GF-D8 (cell line): Measurements from ENCODE around the gene COMMD1.
"Not testable (repeated sequence)": the region's sequence is repeated elsewhere in the genome, so short reads cannot be mapped to it uniquely, and the experiment has no call there.

Source experiments
- DNase-seq: peaks from one replicate; lab custom pipeline; 2025; lab: John Stamatoyannopoulos, UW

Gene COMMD1

DNA sequence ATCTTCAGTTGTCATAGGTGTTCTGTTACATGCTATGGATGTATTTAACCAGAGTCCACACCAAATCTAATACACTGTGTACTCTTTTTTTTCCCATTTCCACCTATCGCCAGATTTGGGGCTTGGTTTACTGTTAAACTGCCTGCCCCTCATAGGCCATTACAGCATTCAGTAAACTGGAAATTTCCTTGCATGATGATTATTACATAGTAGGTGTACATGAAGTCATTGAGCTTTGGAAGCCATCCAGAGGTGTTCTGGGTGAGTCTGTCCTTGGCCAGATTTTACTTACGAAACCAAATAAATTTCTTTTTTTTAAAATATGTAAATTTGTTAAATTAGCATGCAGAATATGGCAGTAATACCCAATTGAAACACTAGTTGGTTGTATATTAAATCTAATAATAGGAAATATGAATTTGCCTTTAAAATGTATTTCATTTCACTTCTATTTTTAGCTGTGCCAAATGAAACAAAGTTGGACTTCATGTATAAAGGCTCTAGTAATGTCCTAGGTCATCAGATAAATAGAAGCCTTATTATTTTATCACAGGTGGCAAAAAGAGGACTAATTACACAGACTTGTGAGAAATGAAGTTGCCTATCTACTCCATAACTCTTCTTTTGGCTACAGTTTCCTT is 60.7 kb downstream of the COMMD1 start:
- no peak for DNase-seq

DNA sequence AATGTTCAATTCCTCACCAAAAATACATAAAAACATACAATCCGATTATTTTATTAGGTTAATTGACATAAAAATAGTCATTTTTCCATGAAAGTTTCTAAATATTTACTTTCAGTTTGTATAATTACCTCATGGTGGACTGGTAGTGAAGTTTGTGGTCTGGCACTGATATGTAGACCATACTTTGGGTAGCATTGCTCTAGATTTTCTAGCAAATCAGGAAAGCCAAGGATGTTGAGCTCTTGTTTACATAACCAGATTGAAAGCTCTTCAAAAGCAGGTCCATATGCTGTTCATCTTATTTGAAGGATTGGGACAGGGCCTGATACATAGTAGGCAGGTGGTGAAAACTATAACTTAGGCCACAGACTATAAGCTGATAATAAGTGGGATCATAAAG is 61.8 kb downstream of the COMMD1 start:
- DNase-seq, result no peak

DNA sequence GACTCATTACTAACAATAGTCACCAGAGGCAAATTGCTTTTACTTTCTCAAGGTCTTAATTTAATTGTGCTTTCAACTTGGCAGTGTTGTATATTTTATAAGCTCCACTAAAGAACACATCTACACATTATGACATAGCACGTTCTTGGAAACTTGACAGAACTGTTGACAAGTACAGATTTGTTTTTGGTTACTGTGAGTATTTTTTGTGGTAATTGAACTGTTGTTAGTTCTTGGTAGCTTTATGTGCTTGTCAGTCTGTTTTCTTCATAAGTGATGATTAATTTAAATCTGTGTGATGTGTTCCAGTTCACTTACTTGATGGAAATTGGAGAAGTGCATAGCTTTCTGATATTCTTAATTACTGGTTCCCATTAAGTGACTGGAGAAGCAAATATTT is 63.9 kb downstream of the COMMD1 start:
- no peak for DNase-seq

DNA sequence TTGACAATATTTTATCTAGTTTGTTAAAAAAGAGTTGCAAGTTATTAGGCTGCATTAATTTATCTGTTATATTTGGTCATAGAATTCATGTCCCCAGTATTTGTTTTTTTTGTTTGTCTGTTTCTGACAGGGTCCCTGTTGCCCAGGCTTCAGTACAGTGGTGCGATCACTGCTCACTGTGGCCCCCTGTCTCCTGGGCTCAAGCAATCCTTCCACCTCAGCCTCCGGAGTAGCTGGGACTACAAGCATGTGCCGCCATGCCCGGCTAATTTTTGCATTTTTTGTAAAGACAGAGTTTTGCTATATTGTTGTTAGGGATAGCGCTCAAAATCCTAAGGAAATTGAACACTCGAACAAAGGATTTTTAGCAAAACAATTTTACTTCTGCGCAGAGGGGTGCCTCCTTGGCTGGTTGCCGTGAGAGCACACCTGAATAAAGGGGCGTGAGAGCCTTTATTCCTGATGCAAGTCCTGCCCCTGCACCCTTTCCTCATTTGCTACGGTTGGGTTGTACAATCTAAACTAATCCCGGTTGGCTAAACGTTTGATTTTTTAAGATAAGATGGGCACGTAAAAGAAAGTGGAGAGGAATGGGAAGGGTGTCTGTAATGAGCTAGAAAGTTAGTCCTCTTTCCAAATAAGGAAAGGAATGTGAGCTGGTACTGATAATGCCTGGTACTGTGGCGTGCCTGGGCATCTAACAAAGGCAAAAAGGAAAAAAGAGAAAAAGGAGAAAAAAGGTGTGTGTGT is 65.5 kb downstream of the COMMD1 start:
- no peak for DNase-seq

DNA sequence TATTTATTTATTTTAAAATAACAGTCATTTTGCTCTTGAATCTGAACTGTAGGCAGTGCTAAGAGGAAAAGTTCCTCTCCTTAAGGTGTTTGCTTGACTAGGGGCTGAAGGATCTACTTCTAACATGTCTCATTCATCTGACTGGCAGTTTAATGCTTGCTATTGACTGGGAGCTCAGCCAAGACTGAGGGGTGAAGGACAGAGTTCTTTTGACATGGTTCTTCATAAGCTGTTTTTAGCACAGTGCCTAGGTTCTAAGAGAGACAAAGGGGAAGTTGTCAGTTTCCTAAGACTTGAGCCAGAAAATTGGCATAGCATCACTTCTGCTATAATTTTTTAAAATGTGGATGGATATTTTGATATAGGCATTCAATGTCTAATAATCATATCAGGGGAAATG is 73.0 kb downstream of the COMMD1 start:
- DNase-seq, result peak; percentile 88

DNA sequence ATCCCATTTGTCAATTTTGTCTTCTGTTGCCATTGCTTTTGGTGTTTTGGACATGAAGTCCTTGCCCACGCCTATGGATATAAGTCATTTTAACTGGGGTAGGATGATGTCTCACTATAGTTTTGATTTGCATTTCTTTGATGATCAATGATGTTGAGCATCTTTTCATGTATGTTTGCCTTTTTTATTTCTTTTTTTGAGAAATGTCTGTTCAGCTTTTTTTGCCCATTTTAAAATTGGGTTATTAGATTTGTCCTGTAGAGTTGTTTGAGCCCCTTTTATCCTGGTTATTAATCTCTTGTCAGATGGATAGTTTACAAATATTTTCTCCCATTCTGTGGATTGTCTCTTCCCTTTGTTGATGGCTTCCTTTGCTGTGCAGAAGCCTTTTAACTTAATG is 75.3 kb downstream of the COMMD1 start:
- DNase-seq, result no peak

DNA sequence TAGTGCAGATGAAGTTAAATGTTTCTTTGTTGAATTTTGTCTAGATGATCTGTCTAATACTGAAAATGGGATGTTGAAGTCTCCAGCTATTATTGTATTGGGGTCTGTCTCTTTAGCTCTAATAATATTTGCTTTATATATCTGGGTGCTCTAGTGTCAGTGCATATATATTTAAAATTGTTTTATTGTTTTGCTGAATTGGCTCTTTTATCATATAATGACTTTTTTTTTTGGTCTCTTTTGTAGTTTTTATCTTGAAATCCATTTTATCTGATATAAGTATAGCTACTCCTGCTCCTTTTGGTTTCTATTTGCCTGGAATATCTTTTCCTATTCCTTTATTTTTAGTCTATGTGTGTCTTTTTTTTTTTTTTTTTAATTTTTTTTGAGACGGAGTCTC is 79.2 kb downstream of the COMMD1 start:
- DNase-seq, result no peak

DNA sequence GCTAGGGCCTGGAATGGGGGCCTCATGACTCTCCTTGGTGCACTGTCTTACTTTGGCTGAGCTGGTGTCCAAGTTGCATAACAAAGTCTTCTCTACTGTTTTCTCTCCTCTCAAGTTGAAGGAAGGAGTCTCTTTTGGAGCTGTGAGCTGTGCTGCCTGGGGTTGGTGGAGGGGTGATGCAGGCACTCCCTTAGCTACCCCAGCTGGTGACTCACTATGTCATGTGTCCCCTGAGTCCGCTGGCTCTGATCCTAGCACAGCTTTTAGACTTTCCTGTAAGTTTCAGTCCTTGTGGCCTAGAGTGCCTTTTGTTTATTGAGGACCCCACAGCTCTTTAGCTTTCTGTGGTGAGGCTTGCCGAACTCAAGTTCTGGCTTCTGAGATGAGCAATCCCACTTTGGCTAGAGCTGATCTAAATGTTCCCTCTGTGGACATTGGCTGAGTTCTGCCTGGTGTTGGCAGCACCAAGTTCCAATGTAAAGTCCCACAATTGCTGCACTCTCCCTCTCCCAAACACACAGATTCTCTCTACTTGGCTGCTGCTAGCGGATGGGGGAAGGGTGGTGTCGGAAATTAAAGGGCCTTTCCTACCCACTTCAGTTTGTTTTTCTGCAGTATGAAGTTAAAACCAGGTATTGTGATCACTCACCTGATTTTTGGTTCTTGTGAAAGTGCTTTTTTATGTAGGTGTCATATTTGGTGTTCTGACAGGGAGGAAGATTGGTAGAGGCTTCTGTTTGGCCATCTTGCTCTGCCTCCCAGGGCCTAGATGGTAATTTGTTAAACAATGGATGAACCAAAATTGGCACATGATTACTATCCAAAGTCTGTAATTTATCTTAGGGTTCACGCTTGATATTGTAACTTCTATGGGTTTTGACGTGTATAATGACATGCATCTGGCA is 83.2 kb downstream of the COMMD1 start:
- DNase-seq, result no peak

DNA sequence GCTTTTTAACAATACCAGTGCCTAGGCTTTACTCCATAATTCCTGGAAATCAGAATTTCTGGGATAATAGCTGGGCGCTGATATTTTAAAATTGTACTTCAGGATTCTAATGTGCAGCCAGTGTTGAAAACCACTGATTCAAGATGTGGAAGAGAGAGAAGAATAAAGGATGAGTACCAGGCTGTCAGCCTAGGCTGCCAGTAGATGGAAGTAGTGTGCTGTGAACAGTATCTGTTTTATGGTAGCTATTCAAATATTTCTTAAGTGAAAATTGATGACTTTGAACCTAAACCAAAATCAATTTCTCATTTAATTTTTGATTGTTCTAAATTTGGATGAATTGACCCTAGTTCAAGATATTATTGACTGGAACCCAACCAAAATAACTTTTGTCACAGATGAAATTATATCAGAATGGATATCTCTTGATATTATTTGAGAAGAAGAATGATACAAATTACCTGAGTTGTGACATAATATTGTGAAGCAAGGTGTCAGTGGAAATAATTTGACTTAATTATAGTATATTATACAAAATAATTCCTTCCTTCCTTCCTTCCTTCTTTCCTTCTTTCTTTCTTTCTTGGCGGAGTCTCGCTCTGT is 88.0 kb downstream of the COMMD1 start:
- peak; percentile 23 for DNase-seq

DNA sequence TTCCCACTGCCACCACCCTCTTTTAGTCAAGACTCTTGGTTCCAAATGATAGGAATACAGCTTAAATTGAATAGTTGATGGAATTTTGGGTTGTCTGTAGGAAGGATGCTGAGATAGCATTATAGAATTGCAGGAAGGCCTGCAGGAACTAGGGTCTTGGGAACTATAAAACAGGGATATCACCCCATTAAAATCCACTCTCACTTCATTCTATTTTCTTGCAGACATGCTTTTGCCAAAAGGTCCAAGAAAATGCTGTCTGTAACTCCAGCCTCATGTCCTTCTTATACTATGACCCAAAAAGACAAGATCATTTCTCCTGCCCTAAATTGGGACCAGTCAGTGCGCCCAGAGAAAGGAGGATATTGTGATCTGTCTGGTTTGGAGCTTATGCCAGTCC is 89.1 kb downstream of the COMMD1 start:
- DNase-seq, result no peak

DNA sequence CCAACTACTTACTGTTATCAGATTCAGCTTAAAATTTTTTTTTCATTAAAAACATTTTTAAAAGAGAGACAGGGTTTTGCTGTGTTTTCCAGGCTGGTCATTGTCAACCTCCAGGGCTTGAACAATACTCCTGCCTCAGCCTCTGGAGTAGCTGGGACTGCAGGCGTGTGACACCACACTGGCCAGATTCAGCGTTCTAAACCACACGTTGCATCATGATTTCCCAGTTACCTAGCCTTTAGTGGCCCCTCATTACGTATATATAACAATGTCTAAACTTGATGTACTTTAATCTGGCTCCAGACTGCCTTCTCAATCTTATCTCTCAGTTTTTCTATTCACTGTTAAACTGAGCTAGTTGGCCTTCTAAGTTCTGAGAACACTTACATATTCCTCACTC is 89.6 kb downstream of the COMMD1 start:
- peak; percentile 57 for DNase-seq

DNA sequence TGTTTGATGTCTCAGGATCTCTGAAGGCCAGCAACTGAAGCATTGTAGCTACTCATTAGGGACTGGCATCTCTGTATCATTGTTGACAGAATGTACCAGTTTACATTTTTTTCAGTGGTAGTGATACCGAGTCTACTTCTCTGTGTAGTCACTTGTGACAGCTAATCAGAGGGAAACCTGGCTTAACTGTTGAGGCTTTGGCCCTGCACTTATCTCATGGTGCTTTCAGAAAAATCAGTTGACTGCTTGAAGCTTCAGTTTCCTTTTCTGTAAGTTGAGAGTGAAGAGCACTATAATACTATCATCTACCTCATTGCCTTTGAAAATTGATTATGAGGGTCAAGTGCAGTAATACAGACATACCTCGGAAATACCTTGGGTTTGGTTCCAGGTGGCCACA is 90.0 kb downstream of the COMMD1 start:
- DNase-seq, result no peak

DNA sequence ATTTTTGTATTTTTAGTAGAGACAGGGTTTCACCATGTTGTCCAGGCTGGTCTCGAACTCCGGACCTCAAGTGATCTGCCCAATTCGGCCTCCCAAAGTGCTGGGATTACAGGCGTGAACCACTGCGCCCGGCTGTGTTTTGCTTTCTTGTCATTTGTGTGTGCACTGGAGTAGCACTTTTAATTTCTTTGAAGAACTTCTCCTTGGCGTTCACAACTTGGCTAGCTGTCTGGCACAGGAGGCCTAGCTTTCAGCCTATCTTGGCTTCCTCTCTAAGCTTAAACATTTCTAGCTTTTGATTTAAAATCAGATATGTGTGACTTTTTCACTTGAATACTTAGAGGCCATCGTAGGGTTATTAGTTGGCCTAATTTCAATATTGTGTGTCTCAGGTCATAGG is 93.0 kb downstream of the COMMD1 start:
- no peak for DNase-seq

DNA sequence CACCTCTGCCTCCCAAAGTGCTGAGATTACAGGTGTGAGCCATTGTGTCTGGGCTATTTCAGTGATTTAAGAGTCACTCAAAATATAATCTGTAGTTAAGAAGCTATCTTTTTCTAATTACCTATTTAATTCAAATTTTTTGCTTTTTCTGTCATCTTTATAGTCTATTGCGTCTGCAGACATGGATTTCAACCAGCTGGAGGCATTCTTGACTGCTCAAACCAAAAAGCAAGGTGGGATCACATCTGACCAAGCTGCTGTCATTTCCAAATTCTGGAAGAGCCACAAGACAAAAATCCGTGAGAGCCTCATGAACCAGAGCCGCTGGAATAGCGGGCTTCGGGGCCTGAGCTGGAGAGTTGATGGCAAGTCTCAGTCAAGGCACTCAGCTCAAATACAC is 95.1 kb downstream of the COMMD1 start:
- DNase-seq, result no peak

DNA sequence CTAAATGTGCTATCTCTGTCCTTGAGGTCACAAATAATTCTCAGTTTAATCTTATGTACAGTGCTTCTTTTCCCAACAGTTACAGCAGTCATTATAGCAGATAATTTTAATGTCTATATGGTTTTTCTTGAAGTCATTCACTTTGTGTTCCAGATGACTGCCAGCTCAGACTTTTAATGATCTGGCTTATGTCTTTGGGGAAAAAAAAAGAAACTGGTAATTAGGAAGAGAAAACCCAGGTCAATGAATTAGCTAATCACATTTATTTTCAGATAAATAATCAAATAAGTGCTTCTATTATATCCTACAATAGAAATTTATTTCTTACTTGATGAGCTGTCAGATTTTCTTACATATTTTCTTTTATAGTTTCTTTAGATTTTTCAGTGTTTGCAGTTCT is 96.0 kb downstream of the COMMD1 start:
- DNase-seq, result no peak

DNA sequence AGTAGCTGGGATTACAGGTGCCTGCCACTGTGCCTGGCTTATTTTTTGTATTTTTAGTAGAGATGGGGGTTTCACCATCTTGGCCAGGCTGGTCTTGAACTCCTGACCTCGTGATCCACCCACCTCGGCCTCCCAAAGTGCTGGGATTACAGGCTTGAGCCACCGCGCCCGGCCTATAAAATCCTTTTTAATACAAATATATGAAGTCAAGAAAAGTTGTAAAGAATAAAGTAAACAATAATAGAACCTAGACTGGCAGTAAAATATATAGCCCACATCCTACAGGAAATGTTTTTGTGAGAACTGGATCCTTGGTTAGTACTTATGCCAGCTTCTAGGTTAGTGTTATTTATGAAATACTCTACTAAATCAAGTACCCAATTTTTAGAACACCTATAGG is 99.0 kb downstream of the COMMD1 start:
- DNase-seq, result not testable (repeated sequence)

DNA sequence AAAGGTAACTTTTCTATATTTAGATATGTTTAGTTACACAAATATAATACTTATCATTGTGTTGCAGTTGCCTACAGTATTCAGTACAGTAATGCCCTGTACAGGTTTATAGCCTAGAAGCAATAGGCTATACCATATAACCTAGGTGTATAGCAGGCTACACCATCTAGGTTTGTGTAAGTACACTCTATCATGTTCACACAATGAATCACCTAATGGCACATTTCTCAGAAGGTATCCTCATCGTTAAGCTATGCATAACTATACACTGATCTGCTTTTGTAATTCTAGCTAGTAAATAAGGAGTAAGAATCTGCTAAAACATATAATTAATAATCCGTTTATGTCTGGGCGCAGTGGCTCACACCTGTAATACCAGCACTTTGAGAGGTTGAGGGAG is 102.1 kb downstream of the COMMD1 start:
- no peak for DNase-seq

DNA sequence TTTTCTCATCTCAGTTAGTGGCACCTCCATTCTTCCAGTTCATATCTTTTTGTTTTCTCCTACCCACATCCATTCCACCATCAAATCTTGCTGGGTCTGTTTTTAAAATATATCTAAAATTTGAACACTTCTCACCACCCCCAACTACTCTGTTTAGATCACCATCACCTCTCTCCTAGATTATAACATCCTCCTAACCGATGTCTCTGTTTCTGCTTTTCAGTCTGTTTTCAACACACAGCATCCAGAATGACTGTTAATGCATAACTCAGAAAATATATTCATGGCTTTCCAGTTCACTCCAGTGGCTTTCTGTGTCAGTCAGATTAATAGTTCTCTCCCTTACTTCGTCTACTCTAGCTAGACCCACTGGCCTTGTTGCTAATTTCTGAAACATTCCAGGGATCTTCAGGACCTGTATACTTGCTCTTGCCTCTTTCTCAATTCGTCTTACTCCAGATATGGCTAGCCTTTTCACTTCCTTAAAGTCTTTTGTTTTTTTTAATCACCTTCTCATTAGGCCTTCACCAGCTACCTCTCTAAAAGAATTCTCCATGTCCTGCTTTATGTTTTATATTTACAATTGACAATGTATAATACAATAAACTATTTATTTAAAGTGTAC is 105.3 kb downstream of the COMMD1 start:
- no peak for DNase-seq

DNA sequence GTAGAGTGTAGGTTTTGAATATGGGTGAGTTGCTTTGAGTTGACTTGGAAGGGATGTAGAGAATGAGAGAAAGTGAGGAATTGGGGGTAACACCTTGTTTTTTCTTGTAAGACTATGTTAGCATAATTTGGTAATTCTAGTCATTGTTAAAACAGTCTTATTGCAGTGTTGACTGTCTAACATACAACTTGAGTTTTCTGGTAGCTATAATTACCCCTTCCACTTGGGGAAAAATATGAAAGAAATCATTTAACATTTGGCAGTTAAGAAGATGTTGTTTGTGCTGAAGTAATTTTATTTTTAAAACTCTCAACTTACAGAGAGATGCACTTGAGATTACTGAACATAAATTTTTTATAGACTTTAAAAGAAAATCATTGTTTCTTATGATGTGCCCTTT is 108.2 kb downstream of the COMMD1 start:
- DNase-seq, result no peak

DNA sequence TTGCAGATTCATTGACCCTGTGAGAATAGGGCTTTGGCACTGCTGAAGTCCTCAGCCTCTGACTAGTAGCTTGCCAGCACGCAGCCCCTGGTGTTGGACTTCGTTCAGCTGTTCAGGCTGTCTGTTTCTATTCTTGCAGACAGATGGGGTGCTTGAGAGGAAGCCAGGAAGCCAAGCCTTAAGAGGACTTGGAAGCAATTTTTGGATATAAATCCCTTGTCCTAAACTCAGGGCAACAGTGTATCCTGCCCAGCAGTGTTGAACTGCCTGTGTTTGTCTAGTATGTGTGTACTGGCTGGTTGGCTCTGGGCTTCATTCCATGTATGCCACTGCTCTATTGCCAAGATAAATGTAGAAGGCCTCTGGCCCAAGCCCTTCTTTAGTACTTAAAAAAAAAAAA is 108.6 kb downstream of the COMMD1 start:
- no peak for DNase-seq

DNA sequence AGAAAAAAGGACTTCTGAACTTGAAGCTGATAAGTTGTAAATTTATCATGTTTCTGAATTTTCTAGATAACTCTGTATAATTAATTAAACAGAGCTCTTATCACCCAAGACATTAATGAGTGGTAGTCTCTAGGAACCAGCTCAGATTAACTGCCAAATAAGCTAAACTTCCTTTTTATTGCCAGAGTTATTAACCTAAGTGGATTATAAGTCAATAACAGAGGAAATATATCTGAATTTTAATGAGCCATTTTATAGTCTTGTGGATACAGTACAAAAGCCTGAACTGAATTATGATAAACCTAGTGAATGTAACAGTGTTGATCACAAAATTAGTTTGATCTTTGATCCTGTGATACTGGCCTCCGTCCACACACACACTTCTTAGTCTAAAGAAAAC is 111.5 kb downstream of the COMMD1 start:
- no peak for DNase-seq

DNA sequence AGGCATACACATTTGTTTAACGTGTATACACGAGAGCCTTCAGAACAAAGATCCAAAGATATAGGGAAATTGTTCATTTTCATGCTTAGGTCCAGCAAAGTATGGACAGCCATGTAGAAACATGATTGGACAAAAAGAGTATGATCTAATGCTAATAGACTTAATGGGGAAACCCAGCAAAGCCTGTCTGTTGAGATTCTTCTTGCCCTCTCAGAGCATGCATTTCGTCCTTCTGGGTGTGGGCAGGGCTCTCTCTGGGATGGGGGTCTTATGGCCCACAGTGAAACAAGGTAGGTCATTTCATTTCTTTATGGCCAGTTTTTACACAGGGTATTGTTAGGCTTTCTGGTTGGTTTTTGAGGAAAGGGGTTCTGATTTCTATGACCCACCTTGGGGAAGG is 124.4 kb downstream of the COMMD1 start:
- no peak for DNase-seq
